GM18505 (cell line): ENCODE measurements around the gene GDF11.
"Not testable (repeated sequence)": the region's sequence is repeated elsewhere in the genome, so short reads cannot be mapped to it uniquely, and the experiment has no call there.

Experiments used
- ATAC-seq: cut with Tn5 transposase; IDR thresholded peaks from one replicate; pipeline ENCODE4 v1.9.1; 2021; ENCODE audit not compliant: unreplicated experiment
- POLR2A ChIP-seq: IDR thresholded peaks from 4 replicates; pipeline ENCODE4 v1.6.1; 2011; ENCODE audit warnings: borderline replicate concordance; ENCODE audit not compliant: insufficient read depth, insufficient read length; ENCODE audit errors: extremely low read depth

GDF11 gene

GRCh38 chr12:55746174-55746912 is 3.4 kb downstream of the GDF11 start:
- TF ChIP-seq POLR2A, result no peak
- ATAC-seq, result no peak

- no peak for ATAC-seq
- TF ChIP-seq POLR2A, result no peak
Measured at GRCh38 chr12:55746913-55747231, 4.0 kb downstream of the GDF11 start.

GRCh38 chr12:55748230-55748993 is 5.5 kb downstream of the GDF11 start:
- TF ChIP-seq POLR2A, result no peak
- no peak for ATAC-seq

- no peak for TF ChIP-seq POLR2A
- ATAC-seq, result no peak
Measured at GRCh38 chr12:55755246-55755645, 12.3 kb downstream of the GDF11 start.

- TF ChIP-seq POLR2A, result no peak
- ATAC-seq, result no peak
Measured at GRCh38 chr12:55757701-55758100, 14.8 kb downstream of the GDF11 start.

GRCh38 chr12:55758575-55758974 is 15.7 kb downstream of the GDF11 start:
- ATAC-seq, result not testable (repeated sequence)

GRCh38 chr12:55760663-55761062 is 17.7 kb downstream of the GDF11 start:
- no peak for TF ChIP-seq POLR2A
- ATAC-seq, result no peak

- TF ChIP-seq POLR2A, result no peak
- no peak for ATAC-seq
Measured at GRCh38 chr12:55762646-55763045, 19.7 kb downstream of the GDF11 start.

- ATAC-seq, result no peak
- no peak for TF ChIP-seq POLR2A
Measured at GRCh38 chr12:55765736-55766290, 22.9 kb downstream of the GDF11 start.

- TF ChIP-seq POLR2A, result no peak
Measured at GRCh38 chr12:55767156-55767555, 24.2 kb downstream of the GDF11 start.

GRCh38 chr12:55771736-55772135 is 28.8 kb downstream of the GDF11 start:
- ATAC-seq, result no peak
- TF ChIP-seq POLR2A, result no peak

More at GRCh38 chr12:55767156-55767555, 24.2 kb downstream of the GDF11 start:
- no peak for ATAC-seq

GRCh38 chr12:55777856-55778255 is 34.9 kb downstream of the GDF11 start:
- no peak for ATAC-seq
- TF ChIP-seq POLR2A, result no peak

- TF ChIP-seq POLR2A, result no peak
- no peak for ATAC-seq
Measured at GRCh38 chr12:55780685-55781084, 37.8 kb downstream of the GDF11 start.

- TF ChIP-seq POLR2A, result no peak
- ATAC-seq, result no peak
Measured at GRCh38 chr12:55788546-55788945, 45.6 kb downstream of the GDF11 start.
